ENCODE data around the gene INSYN2B.

DNA sequence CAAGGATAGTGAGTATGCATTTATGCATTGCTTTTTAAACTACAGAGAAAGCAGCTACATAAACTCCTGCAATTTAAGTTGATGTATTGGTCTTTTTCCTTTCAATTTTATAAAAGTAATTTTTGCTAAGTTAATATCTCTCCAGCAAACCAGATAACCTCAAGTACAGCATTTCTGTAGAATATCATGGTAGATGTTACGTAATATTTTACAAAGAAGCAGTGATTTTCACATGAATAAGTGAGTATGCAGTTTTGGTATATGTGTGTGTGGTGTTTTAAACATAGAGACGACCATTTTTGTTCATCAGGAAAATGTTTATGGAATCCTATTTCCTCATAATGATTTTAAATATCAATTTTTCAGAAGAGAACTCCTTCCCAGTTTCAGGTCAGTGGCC lies 118.9 kb downstream of the INSYN2B start:
- TF ChIP-seq, protein P1, sequence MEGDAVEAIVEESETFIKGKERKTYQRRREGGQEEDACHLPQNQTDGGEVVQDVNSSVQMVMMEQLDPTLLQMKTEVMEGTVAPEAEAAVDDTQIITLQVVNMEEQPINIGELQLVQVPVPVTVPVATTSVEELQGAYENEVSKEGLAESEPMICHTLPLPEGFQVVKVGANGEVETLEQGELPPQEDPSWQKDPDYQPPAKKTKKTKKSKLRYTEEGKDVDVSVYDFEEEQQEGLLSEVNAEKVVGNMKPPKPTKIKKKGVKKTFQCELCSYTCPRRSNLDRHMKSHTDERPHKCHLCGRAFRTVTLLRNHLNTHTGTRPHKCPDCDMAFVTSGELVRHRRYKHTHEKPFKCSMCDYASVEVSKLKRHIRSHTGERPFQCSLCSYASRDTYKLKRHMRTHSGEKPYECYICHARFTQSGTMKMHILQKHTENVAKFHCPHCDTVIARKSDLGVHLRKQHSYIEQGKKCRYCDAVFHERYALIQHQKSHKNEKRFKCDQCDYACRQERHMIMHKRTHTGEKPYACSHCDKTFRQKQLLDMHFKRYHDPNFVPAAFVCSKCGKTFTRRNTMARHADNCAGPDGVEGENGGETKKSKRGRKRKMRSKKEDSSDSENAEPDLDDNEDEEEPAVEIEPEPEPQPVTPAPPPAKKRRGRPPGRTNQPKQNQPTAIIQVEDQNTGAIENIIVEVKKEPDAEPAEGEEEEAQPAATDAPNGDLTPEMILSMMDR (conservative IDR thresholded peaks at IDR 0.05; ENCODE audit: low read depth, low read length): no peak
- TF ChIP-seq EZH2 (IDR thresholded peaks at IDR 0.05; ENCODE audit: borderline replicate concordance, low read depth, low read length, poor library complexity, severe bottlenecking): no peak

Measured in A673 (cell line).